Panc1 (cell line): ENCODE results near the gene DDA1. TPM values are rescaled to one million over a fixed set of nuclear protein-coding genes. Genes with fewer than 3 reads are reported as not detected.
A peak's percentile ranks its signal among the peaks of the same experiment; 100 is the strongest.

ENCODE experiments used
- ATAC-seq: fragments of 200-7000 bp; cut with Tn5 transposase; 2 replicates; pipeline ENCODE4 v1.9.1; 2020; ENCODE audit warnings: mild to moderate bottlenecking, moderate library complexity
- BruUV-seq: library from RNA; stranded (reverse); fragments of 400-500 nt; replicated peaks from 2 replicates; lab custom pipeline; 2021; lab: Mats Ljungman, UMichigan
- CTCF ChIA-PET: fragments of 300-600 bp; sonication (Branson Sonifier 250); formaldehyde crosslinking; loops from one replicate; lab custom pipeline; 2022; ENCODE audit warnings: antibody characterized with exemption; lab: Charles Lee
- POLR2A ChIA-PET: fragments of 300-600 bp; sonication (Branson Sonifier 250); formaldehyde crosslinking; loops from one replicate; lab custom pipeline; 2022; ENCODE audit warnings: antibody characterized with exemption; lab: Charles Lee
- DNase-seq: peaks from one replicate; pipeline ENCODE4 v3.0.0-alpha.2; 2010; ENCODE audit warnings: low read depth, low spot score
- H3K27ac ChIP-seq: 2 replicates; pipeline ENCODE4 v1.5.1; 2011; ENCODE audit warnings: mild to moderate bottlenecking, low read length, inconsistent platforms
- H3K27me3 ChIP-seq: fragments of 200-500 bp; sonication (Bioruptor generic); 2 replicates; pipeline ENCODE4 v1.6.0; 2014; ENCODE audit warnings: low read length, inconsistent platforms; ENCODE audit not compliant: control insufficient read depth, insufficient read depth
- H3K36me3 ChIP-seq: fragments of 200-500 bp; sonication (Bioruptor generic); 2 replicates; pipeline ENCODE4 v1.5.1; 2014; ENCODE audit warnings: inconsistent platforms, mild to moderate bottlenecking, low read length, moderate library complexity; ENCODE audit not compliant: control insufficient read depth, insufficient read depth
- H3K4me1 ChIP-seq: 2 replicates; pipeline ENCODE4 v1.5.1; 2011; ENCODE audit warnings: inconsistent platforms, mild to moderate bottlenecking, low read length, moderate library complexity; ENCODE audit not compliant: control insufficient read depth, insufficient read depth
- H3K4me3 ChIP-seq, 2 experiments: 2 replicates each; pipeline ENCODE4 v1.5.1; 2011 to 2012; ENCODE audit warnings: low read depth in 2 of 2, low read length in 2 of 2, mild to moderate bottlenecking in 2 of 2, inconsistent platforms in 1 of 2, moderate library complexity in 1 of 2
- H3K9me3 ChIP-seq: fragments of 200-500 bp; sonication (Bioruptor generic); 2 replicates; pipeline ENCODE4 v1.5.1; 2014; ENCODE audit warnings: low read depth, mild to moderate bottlenecking, inconsistent platforms, low read length, moderate library complexity; ENCODE audit not compliant: control insufficient read depth, insufficient read depth
- CTCF ChIP-seq: fragments of 450-650 bp; IDR thresholded peaks from 2 replicates; pipeline ENCODE4 v1.5.1; 2017; ENCODE audit warnings: mild to moderate bottlenecking
- POLR2AphosphoS5 ChIP-seq: IDR thresholded peaks from 2 replicates; pipeline ENCODE4 v1.6.1; 2012; ENCODE audit warnings: mild to moderate bottlenecking, low read depth, low read length, moderate library complexity
- SIN3A ChIP-seq: IDR thresholded peaks from 2 replicates; pipeline ENCODE4 v1.6.1; 2012; ENCODE audit warnings: low read depth, mild to moderate bottlenecking, low read length, moderate library complexity, borderline replicate concordance; ENCODE audit not compliant: insufficient read depth
- TCF7L2 ChIP-seq: IDR thresholded peaks from 2 replicates; pipeline ENCODE4 v1.6.1; 2011; ENCODE audit warnings: mild to moderate bottlenecking, low read depth, low read length, inconsistent platforms
- in situ Hi-C: cut with HindIII; loops from 2 replicates; pipeline ENCODE4 v1.10.0; 2016; ENCODE audit warnings: low sequenced_read_pairs, low pct_unique_long_range_greater_than_20kb
- intact Hi-C: fragments of 100-400 bp; cut with micrococcal nuclease; formaldehyde crosslinking; loops from one replicate; pipeline ENCODE4 v1.10.0; 2022; ENCODE audit not compliant: unreplicated experiment
- total RNA-seq: library from RNA; stranded (reverse); gene quantifications from one replicate; pipeline ENCODE4 v1.2.1, GENCODE V29; 2021; ENCODE audit not compliant: unreplicated experiment
- TF ChIP-seq, protein P1 (sequence below), 2 experiments: IDR thresholded peaks; 2 replicates each; pipeline ENCODE4 v1.6.1; 2011 to 2012; ENCODE audit warnings: low read depth in 2 of 2, control low read depth in 1 of 2, low read length in 1 of 2, mild to moderate bottlenecking in 1 of 2, moderate library complexity in 1 of 2; ENCODE audit not compliant: insufficient read depth in 1 of 2

The DDA1 gene
- total RNA-seq, 1 experiment from 2014 or later: 56.0 TPM

- Histone ChIP-seq H3K9me3 (no peaks in the 10 kb centered on the region), H3K27ac (peak overlapping the region; percentile 89), H3K27me3 (no peaks in the 10 kb centered on the region), H3K4me3 (peak overlapping the region; percentile 7 to 30; a peak in 2 of 4 replicates), H3K4me1 (peaks cover 28% of the 10 kb centered on the region), H3K36me3 (no peaks in the 10 kb centered on the region; the same call in 1 of the 2 replicates)
- BruUV-seq: no TSS peak
- POLR2A ChIA-PET: interaction anchor here (1.1 kb wide), 1 partner anchor 12 kb away, joined by 4 read pairs; no protein-coding TSS in a partner anchor
- ATAC-seq (no peak), DNase-seq (no peak)
- no peak for TF ChIP-seq POLR2AphosphoS5
- TF ChIP-seq CTCF: no peak
- TF ChIP-seq TCF7L2: no peak
- TF ChIP-seq, protein P1, sequence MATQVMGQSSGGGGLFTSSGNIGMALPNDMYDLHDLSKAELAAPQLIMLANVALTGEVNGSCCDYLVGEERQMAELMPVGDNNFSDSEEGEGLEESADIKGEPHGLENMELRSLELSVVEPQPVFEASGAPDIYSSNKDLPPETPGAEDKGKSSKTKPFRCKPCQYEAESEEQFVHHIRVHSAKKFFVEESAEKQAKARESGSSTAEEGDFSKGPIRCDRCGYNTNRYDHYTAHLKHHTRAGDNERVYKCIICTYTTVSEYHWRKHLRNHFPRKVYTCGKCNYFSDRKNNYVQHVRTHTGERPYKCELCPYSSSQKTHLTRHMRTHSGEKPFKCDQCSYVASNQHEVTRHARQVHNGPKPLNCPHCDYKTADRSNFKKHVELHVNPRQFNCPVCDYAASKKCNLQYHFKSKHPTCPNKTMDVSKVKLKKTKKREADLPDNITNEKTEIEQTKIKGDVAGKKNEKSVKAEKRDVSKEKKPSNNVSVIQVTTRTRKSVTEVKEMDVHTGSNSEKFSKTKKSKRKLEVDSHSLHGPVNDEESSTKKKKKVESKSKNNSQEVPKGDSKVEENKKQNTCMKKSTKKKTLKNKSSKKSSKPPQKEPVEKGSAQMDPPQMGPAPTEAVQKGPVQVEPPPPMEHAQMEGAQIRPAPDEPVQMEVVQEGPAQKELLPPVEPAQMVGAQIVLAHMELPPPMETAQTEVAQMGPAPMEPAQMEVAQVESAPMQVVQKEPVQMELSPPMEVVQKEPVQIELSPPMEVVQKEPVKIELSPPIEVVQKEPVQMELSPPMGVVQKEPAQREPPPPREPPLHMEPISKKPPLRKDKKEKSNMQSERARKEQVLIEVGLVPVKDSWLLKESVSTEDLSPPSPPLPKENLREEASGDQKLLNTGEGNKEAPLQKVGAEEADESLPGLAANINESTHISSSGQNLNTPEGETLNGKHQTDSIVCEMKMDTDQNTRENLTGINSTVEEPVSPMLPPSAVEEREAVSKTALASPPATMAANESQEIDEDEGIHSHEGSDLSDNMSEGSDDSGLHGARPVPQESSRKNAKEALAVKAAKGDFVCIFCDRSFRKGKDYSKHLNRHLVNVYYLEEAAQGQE (IDR thresholded peaks at IDR 0.05; ENCODE audit: insufficient read depth in 1 of 2, low read depth in 2 of 2, low read length in 1 of 2): no peak
- TF ChIP-seq SIN3A: no peak
- intact Hi-C loops: loop anchor here (10.0 kb wide), 1 partner anchor 1090 kb away; the partner anchor contains the start of gene LRRC25
- CTCF ChIA-PET: interaction anchor here (0.6 to 1.0 kb wide), 5 partner anchors 11 to 643 kb away, joined by 3 to 8 read pairs (median 5); no protein-coding TSS in a partner anchor
- in situ Hi-C loops: no loop called here
Observed at GRCh38 chr19:17304386-17305215, 4.8 kb upstream of the DDA1 start.

DNA sequence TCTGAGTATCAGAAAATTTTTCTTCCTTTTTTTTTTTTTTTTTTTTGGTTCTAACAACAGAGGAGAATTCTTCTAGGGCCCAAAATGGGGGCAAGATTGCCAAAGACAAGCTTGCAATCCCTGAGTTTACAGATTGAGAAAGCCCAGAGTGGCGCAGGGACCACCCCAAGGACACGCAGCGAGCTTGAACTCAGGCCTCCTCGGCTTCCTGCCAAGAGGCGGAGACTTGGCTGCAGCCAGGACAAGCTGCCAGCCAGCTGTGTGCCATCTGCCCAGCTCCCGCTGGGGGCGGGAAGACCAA lies 4.2 kb upstream of the DDA1 start:
- TF ChIP-seq TCF7L2: no peak
- TF ChIP-seq SIN3A: no peak
- TF ChIP-seq, protein P1 (IDR thresholded peaks at IDR 0.05; ENCODE audit: insufficient read depth in 1 of 2, low read depth in 2 of 2, low read length in 1 of 2): 0 out of 4 replicates have a peak, but pooled peaks of 1 of the 2 experiments have one; percentile 27
- no peak for TF ChIP-seq CTCF
- TF ChIP-seq POLR2AphosphoS5: no peak
- Histone ChIP-seq H3K4me3 (peak overlapping the region; percentile 7 to 30; a peak in 3 of 4 replicates), H3K9me3 (no peaks in the 10 kb centered on the region), H3K36me3 (peaks cover 2% of the 10 kb centered on the region; the same call in 1 of the 2 replicates), H3K27me3 (no peaks in the 10 kb centered on the region), H3K27ac (peak overlapping the region; percentile 89), H3K4me1 (peaks cover 29% of the 10 kb centered on the region)
- ATAC-seq (no peak), DNase-seq (no peak)
- no TSS peak for BruUV-seq
- POLR2A ChIA-PET: interaction anchor here (0.8 to 1.1 kb wide), 2 partner anchors 12 to 13 kb away, joined by 3 to 4 read pairs; no protein-coding TSS in a partner anchor
- intact Hi-C loops (loop anchor here (10.0 kb wide), 1 partner anchor 1090 kb away; the partner anchor contains the start of gene LRRC25), in situ Hi-C loops (no loop called here)
- CTCF ChIA-PET: interaction anchor here (0.6 to 1.0 kb wide), 4 partner anchors 12 to 644 kb away, joined by 3 to 8 read pairs (median 5); no protein-coding TSS in a partner anchor
